Measurements from ENCODE around the gene DBH.

Gene DBH

DNA sequence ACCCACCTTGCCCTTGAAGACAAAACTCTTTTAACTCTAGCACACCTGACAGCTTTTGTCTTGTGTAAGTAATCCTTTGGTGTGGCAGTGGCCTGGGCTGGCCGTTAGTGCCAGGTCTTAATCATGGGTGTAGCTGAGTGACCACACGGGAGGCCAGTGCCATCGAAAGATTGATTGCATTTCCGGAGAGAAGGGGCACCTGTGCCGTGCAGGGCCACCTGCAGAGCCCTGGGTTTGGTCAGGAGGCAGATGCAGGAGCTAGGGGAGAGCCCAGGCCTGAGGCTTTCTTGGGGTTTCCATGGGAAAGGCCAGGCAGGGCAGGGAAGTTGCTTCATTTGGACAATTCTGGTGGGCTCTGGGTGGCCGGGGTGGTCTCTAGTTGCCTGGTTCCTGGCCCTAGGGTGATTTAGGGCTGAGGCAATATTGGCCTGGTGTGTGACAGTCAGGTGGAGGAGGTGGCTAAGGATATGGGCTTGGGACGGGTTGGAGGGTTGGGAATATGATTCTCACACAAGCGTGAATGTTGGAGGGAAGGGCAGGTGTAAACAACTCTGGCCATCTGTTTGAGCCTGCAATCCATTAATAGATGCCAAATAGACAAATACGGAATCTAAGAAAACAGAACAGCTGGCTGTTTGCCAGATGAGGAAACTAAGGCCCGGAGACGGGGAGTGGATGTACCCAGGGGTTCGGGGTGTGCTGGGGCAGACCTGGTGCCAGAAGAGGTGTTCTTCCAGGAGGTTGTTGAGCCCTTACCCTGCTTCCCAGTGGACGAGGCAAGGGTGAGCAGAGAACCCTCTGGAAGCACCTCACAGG is 4.6 kb downstream of the DBH start:
- TF ChIP-seq, protein P1, sequence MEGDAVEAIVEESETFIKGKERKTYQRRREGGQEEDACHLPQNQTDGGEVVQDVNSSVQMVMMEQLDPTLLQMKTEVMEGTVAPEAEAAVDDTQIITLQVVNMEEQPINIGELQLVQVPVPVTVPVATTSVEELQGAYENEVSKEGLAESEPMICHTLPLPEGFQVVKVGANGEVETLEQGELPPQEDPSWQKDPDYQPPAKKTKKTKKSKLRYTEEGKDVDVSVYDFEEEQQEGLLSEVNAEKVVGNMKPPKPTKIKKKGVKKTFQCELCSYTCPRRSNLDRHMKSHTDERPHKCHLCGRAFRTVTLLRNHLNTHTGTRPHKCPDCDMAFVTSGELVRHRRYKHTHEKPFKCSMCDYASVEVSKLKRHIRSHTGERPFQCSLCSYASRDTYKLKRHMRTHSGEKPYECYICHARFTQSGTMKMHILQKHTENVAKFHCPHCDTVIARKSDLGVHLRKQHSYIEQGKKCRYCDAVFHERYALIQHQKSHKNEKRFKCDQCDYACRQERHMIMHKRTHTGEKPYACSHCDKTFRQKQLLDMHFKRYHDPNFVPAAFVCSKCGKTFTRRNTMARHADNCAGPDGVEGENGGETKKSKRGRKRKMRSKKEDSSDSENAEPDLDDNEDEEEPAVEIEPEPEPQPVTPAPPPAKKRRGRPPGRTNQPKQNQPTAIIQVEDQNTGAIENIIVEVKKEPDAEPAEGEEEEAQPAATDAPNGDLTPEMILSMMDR (conservative IDR thresholded peaks at IDR 0.05; ENCODE audit: control insufficient read depth, insufficient read depth, low read depth, low read length): no peak
- no peak for DNase-seq (ENCODE audit: low read depth)
- no peak overlapping the region for H3K4me3 ChIP-seq (ENCODE audit: control insufficient read depth, low read depth, low read length)

- no peak for DNase-seq (ENCODE audit: low read depth)
- no peak overlapping the region for H3K4me3 ChIP-seq (ENCODE audit: control insufficient read depth, low read depth, low read length)
- TF ChIP-seq, protein P1 (conservative IDR thresholded peaks at IDR 0.05; ENCODE audit: control insufficient read depth, insufficient read depth, low read depth, low read length): no peak
Observed at GRCh38 chr9:133641396-133641655, 5.2 kb downstream of the DBH start.

- TF ChIP-seq, protein P1 (conservative IDR thresholded peaks at IDR 0.05; ENCODE audit: control insufficient read depth, insufficient read depth, low read depth, low read length): no peak
- H3K4me3 ChIP-seq (ENCODE audit: control insufficient read depth, low read depth, low read length): no peak overlapping the region
- DNase-seq (ENCODE audit: low read depth): no peak
Observed at GRCh38 chr9:133641861-133642595, 5.9 kb downstream of the DBH start.

DNA sequence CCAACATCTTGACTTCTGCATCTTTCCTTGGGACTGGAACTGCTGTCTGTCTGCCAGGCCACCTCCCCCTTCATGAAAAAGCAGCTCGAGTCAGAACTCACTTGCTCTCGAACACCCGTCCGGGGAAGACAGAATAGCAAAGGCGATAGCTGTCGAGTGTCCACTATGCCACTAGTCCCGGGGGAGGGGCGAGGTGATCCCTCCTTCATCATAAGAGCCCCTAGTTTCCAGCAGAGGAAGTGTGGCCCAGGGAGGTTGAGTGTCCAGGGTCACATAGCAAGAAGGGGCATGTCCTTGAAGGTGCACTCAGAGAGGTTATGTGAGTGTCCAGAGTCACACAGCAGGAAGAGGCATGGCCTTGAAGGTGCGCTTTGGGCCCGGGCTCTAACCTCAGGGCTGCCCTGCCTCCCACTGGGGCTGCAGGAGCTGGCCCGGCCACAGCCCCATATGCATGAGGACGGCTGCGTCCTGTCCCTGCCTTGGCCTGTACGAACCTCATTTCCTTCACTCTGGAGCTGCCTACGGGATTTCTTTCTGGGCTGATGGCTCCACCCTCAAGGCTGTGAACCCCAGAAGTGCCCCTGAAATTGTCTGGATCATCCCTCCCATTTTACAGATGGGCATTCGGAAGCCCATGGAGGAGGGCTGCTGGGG is 6.7 kb downstream of the DBH start:
- TF ChIP-seq, protein P1 (conservative IDR thresholded peaks at IDR 0.05; ENCODE audit: control insufficient read depth, insufficient read depth, low read depth, low read length): no peak
- no peak overlapping the region for H3K4me3 ChIP-seq (ENCODE audit: control insufficient read depth, low read depth, low read length)
- no peak for DNase-seq (ENCODE audit: low read depth)

- TF ChIP-seq, protein P1 (conservative IDR thresholded peaks at IDR 0.05; ENCODE audit: control insufficient read depth, insufficient read depth, low read depth, low read length): no peak
- no peak overlapping the region for H3K4me3 ChIP-seq (ENCODE audit: control insufficient read depth, low read depth, low read length)
Observed at GRCh38 chr9:133643362-133643755, 7.2 kb downstream of the DBH start.

DNA sequence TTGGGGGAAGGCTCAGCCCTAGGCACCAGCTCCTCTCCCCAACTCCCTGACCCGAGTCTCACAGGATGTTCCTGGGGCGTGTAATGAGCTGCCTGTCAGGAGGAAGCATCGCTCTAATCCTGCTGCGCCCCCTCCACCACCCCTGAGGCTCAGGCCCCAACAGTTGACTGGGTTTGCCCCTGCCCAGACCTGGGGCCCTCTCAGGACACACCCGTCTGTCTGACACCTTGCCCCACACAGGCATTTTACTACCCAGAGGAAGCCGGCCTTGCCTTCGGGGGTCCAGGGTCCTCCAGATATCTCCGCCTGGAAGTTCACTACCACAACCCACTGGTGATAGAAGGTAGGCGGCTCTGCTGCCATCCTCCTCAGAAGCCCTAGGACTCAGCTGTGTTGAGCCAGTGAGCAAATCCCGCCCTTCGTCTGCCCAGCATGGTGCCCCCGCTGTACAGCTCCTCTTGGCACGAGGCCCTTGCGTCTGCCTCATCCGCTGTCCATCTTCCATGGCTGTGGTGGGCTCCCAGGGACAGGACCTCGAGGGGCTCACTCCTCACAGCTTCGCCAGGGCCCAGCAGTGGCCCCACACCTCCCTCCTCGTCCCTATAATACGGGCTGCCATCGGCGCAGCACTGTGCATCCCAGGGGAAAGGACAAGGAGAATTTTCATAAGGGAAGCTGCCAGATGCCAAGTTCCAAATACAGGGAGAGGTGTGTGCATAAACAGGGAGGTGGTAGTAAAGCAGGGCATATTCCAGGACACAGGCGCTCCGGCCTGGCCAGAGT is 8.0 kb downstream of the DBH start:
- no peak for DNase-seq (ENCODE audit: low read depth)
- TF ChIP-seq, protein P1 (conservative IDR thresholded peaks at IDR 0.05; ENCODE audit: control insufficient read depth, insufficient read depth, low read depth, low read length): no peak
- no peak overlapping the region for H3K4me3 ChIP-seq (ENCODE audit: control insufficient read depth, low read depth, low read length)

More at GRCh38 chr9:133643362-133643755, 7.2 kb downstream of the DBH start:
- DNase-seq (ENCODE audit: low read depth): no peak
